SK-N-MC (cell line): ENCODE data around the gene RNF121.

Experiments used
- DNase-seq: peaks from one replicate; pipeline ENCODE4 v3.0.0-alpha.2; 2011; ENCODE audit warnings: low read depth, low spot score
- H3K27ac ChIP-seq: fragments of 200-600 bp; sonication (generic); 2 replicates; pipeline ENCODE4 v1.5.1; 2016; ENCODE audit warnings: mixed run types
- H3K36me3 ChIP-seq: fragments of 200-600 bp; sonication (generic); 2 replicates; pipeline ENCODE4 v1.6.1; 2017; ENCODE audit warnings: antibody characterized with exemption, low read length, mixed read lengths; ENCODE audit not compliant: insufficient read depth
- H3K4me3 ChIP-seq: fragments of 200-600 bp; sonication (generic); 2 replicates; pipeline ENCODE4 v1.5.1; 2016
- H3K9ac ChIP-seq: fragments of 200-600 bp; sonication (generic); 2 replicates; pipeline ENCODE4 v1.8.0; 2017; ENCODE audit warnings: mixed run types, mixed read lengths; ENCODE audit not compliant: insufficient read length
- H3K9me3 ChIP-seq: fragments of 200-600 bp; sonication (generic); 2 replicates; pipeline ENCODE4 v1.6.1; 2017; ENCODE audit warnings: low read depth, mild to moderate bottlenecking, antibody characterized with exemption, low read length, moderate library complexity, mixed read lengths
- EZH2 ChIP-seq: fragments of 200-600 bp; sonication (generic); IDR thresholded peaks from one replicate; pipeline ENCODE4 v1.6.1; 2017; ENCODE audit warnings: antibody characterized with exemption
- FOXP2 ChIP-seq: optimal IDR thresholded peaks from 2 replicates; pipeline ENCODE3; 2011; ENCODE audit warnings: mild to moderate bottlenecking, moderate library complexity; ENCODE audit not compliant: insufficient read depth; ENCODE audit errors: extremely low read length, control extremely low read depth
- POLR2AphosphoS5 ChIP-seq: IDR thresholded peaks from 2 replicates; pipeline ENCODE4 v1.6.1; 2012; ENCODE audit warnings: mild to moderate bottlenecking, low read depth, low read length, borderline replicate concordance

Gene RNF121

GRCh38 chr11:72003776-72004171 lies 74.9 kb downstream of the RNF121 start:
- H3K36me3 ChIP-seq = peaks cover 66% of the 10 kb centered on the region
- TF ChIP-seq FOXP2 (no peak), EZH2 (no peak), POLR2AphosphoS5 (no peak; the same call in 1 of the 2 replicates)
- no peak overlapping the region for H3K27ac ChIP-seq
- no peak overlapping the region for H3K4me3 ChIP-seq
- H3K9me3 ChIP-seq = no peaks in the 10 kb centered on the region
- no peak for DNase-seq
- H3K9ac ChIP-seq = no peak overlapping the region

GRCh38 chr11:72004515-72005346 lies 75.9 kb downstream of the RNF121 start:
- no peak for DNase-seq
- H3K9ac ChIP-seq = no peak overlapping the region
- TF ChIP-seq FOXP2 = no peak
- no peak for TF ChIP-seq EZH2
- TF ChIP-seq POLR2AphosphoS5 = no peak; the same call in 1 of the 2 replicates
- H3K9me3 ChIP-seq = no peaks in the 10 kb centered on the region
- H3K27ac ChIP-seq = no peak overlapping the region
- no peak overlapping the region for H3K4me3 ChIP-seq
- H3K36me3 ChIP-seq = peaks cover 73% of the 10 kb centered on the region

GRCh38 chr11:72005347-72006260 lies 76.8 kb downstream of the RNF121 start:
- no peak overlapping the region for H3K27ac ChIP-seq
- no peak for DNase-seq
- no peaks in the 10 kb centered on the region for H3K9me3 ChIP-seq
- no peak overlapping the region for H3K9ac ChIP-seq
- H3K36me3 ChIP-seq = peaks cover 80% of the 10 kb centered on the region
- H3K4me3 ChIP-seq = no peak overlapping the region
- TF ChIP-seq FOXP2 (no peak), EZH2 (no peak), POLR2AphosphoS5 (no peak; the same call in 1 of the 2 replicates)

DNA sequence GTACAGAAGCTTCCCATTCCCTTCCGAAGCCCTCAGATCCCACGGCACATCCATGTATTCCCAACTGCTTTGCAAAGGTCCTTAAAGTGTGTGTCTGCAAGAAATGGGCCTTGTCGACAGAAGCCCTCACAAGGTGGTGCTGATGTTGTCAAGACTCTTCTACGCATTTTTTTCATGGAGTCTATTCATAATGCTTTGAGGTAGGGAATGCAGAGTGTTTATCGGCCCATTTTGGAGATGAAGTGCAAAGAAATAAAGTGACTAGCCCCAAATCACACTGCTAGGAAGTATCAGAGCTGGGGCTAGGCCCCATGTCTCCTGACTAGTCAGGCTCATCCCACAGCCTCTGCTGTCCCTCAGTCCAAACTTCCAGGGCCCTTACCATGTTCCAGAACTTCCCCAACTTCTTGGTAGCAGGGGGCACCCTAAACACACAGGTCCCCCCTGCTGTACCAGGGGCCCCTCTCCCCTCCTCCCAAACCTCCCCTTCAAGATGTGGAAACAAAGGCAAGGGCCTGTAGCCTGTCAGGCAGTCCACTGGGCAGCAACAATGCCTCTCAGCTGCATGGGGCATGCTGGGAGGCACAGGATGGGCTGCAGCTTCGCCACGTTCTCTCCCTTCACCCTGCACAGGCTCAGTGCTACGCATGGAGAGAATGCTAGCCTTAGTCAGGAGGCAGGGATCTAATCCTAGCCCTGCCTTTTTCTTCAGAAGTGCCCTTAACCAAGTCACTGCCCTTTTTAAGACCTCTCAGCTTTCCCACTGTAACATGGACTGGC lies 77.7 kb downstream of the RNF121 start:
- Histone ChIP-seq H3K4me3 (no peak overlapping the region), H3K36me3 (peaks cover 88% of the 10 kb centered on the region), H3K27ac (no peak overlapping the region), H3K9ac (no peak overlapping the region), H3K9me3 (no peaks in the 10 kb centered on the region)
- no peak for DNase-seq
- TF ChIP-seq FOXP2 = no peak
- no peak for TF ChIP-seq EZH2
- no peak for TF ChIP-seq POLR2AphosphoS5

DNA sequence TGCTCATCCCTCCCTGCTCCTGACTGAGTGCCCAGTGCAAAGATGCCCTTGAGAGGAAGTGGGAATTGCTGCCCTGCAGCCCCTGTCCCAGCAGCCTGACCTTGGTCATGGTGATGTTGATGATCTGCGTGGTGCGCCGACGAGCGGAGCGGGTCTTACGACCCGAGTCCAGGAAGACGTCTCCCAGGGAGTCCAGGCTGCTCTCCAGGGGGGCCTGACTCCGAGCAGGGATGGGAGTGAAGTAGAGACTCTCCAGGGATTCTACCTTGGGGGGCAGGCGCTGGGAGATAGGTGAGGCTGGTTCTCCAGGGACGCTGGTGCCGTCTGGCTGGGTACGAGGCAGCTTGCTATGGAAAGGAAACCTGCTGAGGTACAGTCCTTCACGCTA lies 78.2 kb downstream of the RNF121 start:
- Histone ChIP-seq H3K27ac (no peak overlapping the region), H3K9me3 (no peaks in the 10 kb centered on the region), H3K4me3 (no peak overlapping the region), H3K9ac (no peak overlapping the region), H3K36me3 (peaks cover 90% of the 10 kb centered on the region)
- TF ChIP-seq POLR2AphosphoS5 = no peak; the same call in 1 of the 2 replicates
- no peak for TF ChIP-seq EZH2
- no peak for DNase-seq

DNA sequence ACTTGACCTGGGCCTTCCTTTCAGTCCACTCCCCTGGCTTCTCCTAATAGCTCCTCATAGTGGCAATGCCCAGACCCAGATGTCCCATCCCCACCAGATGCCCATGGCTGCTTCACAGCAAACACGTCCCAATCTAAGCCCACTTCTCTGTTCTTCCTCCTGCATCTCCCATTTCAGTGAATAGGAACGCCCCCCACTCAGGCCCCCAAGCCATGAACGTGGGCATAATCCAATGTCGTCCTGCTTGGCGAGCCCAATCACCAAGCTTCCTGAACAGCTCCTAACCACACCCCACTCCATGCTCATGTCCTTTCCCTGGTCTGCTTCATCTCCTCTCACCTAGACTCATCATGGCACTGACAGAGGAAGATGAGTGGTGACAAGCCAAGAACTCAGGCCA lies 78.7 kb downstream of the RNF121 start:
- Histone ChIP-seq H3K36me3 (peaks cover 94% of the 10 kb centered on the region), H3K9me3 (no peaks in the 10 kb centered on the region), H3K4me3 (no peak overlapping the region), H3K27ac (no peak overlapping the region), H3K9ac (no peak overlapping the region)
- DNase-seq = no peak
- TF ChIP-seq POLR2AphosphoS5 = no peak
- TF ChIP-seq EZH2 = no peak
- no peak for TF ChIP-seq FOXP2

DNA sequence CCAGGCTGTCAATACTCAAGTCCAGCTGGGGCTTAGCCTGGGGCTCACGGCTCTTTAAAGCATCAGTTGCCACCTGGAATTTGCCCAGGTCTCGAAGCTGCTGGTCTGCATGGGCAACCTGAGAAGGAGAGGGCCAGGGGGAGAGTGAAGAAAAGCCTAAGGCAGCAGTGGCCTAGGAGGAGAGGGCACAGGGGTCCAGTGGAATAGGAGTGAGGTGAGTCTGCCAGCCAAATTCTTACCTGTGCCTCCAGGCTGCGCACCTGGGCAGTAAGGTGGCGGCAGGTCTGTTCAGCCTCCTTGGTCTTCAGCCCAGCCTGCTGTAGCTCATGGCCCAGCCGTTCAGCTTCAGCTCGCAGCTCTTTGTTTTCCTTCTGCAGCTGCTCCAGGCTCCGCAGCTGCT lies 79.9 kb downstream of the RNF121 start:
- Histone ChIP-seq H3K36me3 (peaks cover 94% of the 10 kb centered on the region), H3K4me3 (no peak overlapping the region), H3K9ac (no peak overlapping the region), H3K27ac (no peak overlapping the region), H3K9me3 (no peaks in the 10 kb centered on the region)
- TF ChIP-seq FOXP2 = no peak
- no peak for TF ChIP-seq POLR2AphosphoS5
- no peak for TF ChIP-seq EZH2
- DNase-seq = no peak

GRCh38 chr11:72009156-72009555 lies 80.3 kb downstream of the RNF121 start:
- TF ChIP-seq EZH2 = no peak
- TF ChIP-seq POLR2AphosphoS5 = no peak
- Histone ChIP-seq H3K9me3 (no peaks in the 10 kb centered on the region), H3K36me3 (peaks cover 94% of the 10 kb centered on the region), H3K9ac (no peak overlapping the region), H3K4me3 (no peak overlapping the region), H3K27ac (no peak overlapping the region)
- no peak for DNase-seq
